AG04450 (cell line): ENCODE data around the gene ASF1A. TPM values are rescaled to one million over a fixed set of nuclear protein-coding genes. Genes with fewer than 3 reads are reported as not detected.
A peak's percentile ranks its signal among the peaks of the same experiment; 100 is the strongest.

Source experiments
- CTCF ChIA-PET: fragments of 300-600, 350-600 bp; formaldehyde crosslinking; extraction: SDS; loops from one replicate; lab custom pipeline; 2022; ENCODE audit warnings: antibody characterized with exemption, inconsistent platforms; lab: Charles Lee
- POLR2A ChIA-PET: fragments of 350-600 bp; formaldehyde crosslinking; extraction: SDS; loops from one replicate; lab custom pipeline; 2021; ENCODE audit warnings: antibody characterized with exemption, inconsistent platforms; lab: Yijun Ruan, JAX
- DNase-seq: peaks from one replicate; pipeline ENCODE4 v3.0.0-alpha.2; 2011; ENCODE audit warnings: low read depth, low spot score
- H3K27ac ChIP-seq: one replicate; pipeline ENCODE4 v1.5.1; 2012; ENCODE audit warnings: low read depth, low read length, control low read depth
- H3K27me3 ChIP-seq: one replicate; pipeline ENCODE4 v1.6.0; 2012; ENCODE audit warnings: low read length; ENCODE audit not compliant: control insufficient read depth, insufficient read depth
- H3K4me3 ChIP-seq: 2 replicates; pipeline ENCODE4 v1.5.1; 2011; ENCODE audit warnings: mild to moderate bottlenecking, low read depth, low read length, control low read depth
- H3K9me3 ChIP-seq: 2 replicates; pipeline ENCODE4 v1.5.1; 2012; ENCODE audit warnings: low read length; ENCODE audit not compliant: control insufficient read depth, insufficient read depth
- polyA minus RNA-seq: library from RNA; depleted of rRNA, polyadenylated mRNA; stranded (reverse); fragments of >200 nt; gene quantifications from 2 replicates; pipeline ENCODE4 v1.2.3, GENCODE V29; 2011; rRNA and poly(A)+ RNA removed
- polyA plus RNA-seq: library from polyadenylated mRNA; depleted of rRNA; stranded (reverse); fragments of >200 nt; gene quantifications from 2 replicates; pipeline ENCODE4 v1.2.3, GENCODE V29; 2011; rRNA removed
- TF ChIP-seq, protein P1 (sequence below): IDR thresholded peaks from 2 replicates; pipeline ENCODE4 v1.5.1; 2011; ENCODE audit warnings: low read depth, low read length, control low read depth, inconsistent platforms

The ASF1A gene
- 18.4 and 29.4 TPM in 2 replicates for polyA plus RNA-seq
- polyA minus RNA-seq = 7.6 and 18.4 TPM in 2 replicates

DNA sequence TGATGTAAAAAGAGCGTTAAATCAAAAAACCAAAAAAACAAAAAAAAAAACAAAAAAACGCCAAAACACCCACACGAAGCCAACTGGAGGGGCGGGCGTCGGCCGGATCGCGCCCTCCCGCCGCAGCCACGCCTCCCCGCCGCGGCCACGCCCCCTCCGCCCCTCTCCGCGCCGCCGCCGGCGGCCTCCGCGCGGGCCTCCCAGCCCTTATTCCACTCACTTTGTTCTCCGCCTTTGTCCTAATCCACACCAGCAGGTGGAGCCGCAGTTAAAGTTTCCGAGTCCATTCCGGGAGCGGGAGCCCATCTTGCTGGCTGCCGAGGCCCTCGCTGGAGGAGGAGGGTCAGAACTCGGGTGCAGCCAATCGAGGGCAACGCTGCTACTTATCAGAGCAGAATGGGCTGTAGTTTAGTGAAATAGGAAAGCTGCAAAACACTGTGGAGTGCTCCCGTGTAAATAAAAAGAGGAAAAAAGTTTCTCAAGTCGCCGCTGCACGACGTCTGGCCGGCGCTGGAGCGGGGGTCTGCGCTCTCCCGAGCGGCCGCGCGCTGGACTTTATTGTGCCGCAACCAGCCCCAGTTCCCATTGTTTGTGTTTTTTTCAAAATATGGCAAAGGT is at the start of gene ASF1A:
ASF1A (plus strand) TSS at position 346 of the 618 bp plus-strand sequence; CDS start at position 608, 262 bp downstream.
- peak; percentile 96 for DNase-seq
- ChIA-PET POLR2A (interaction anchor here (1.8 kb wide), 1 partner anchor 18 kb away, joined by 7 read pairs; no protein-coding TSS in a partner anchor), CTCF (interaction anchor here (0.6 to 1.5 kb wide), 10 partner anchors 10 to 610 kb away, joined by 3 to 8 read pairs (median 3); no protein-coding TSS in a partner anchor)
- peak within 1 kb of the TSS; percentile 85 for H3K4me3 ChIP-seq
- H3K27ac ChIP-seq = peak within 1 kb of the TSS; percentile 85
- peaks cover 3% of the 10 kb centered on the region; the same call in 1 of the 2 replicates for H3K9me3 ChIP-seq
- no peaks in the 10 kb centered on the region for H3K27me3 ChIP-seq
- TF ChIP-seq, protein P1, sequence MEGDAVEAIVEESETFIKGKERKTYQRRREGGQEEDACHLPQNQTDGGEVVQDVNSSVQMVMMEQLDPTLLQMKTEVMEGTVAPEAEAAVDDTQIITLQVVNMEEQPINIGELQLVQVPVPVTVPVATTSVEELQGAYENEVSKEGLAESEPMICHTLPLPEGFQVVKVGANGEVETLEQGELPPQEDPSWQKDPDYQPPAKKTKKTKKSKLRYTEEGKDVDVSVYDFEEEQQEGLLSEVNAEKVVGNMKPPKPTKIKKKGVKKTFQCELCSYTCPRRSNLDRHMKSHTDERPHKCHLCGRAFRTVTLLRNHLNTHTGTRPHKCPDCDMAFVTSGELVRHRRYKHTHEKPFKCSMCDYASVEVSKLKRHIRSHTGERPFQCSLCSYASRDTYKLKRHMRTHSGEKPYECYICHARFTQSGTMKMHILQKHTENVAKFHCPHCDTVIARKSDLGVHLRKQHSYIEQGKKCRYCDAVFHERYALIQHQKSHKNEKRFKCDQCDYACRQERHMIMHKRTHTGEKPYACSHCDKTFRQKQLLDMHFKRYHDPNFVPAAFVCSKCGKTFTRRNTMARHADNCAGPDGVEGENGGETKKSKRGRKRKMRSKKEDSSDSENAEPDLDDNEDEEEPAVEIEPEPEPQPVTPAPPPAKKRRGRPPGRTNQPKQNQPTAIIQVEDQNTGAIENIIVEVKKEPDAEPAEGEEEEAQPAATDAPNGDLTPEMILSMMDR = peak; percentile 65

DNA sequence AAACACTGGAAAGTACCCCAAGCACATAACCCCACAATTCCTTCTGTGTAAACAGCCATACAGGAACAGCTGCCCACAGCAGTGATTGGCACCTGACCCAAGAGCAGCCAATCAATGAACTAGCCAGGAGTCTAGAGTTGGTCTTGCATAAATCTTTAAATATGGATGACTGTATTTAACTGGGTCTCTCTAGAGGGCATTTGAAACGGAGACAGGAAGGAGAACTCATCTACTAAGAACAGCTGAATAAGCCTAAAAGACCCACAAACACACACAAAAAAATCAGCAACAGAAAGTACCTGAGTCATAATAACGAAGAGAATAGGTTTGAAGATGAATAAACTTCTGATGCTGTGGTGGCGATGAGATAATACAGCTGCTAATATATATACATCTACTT is 49.0 kb upstream of the ASF1A start:
- TF ChIP-seq, protein P1 = no peak
- no peaks in the 10 kb centered on the region for H3K27me3 ChIP-seq
- H3K4me3 ChIP-seq = no peak overlapping the region
- ChIA-PET CTCF (interaction anchor here (1.0 to 2.4 kb wide), 3 partner anchors 12 to 562 kb away, joined by 3 to 7 read pairs (median 4); no protein-coding TSS in a partner anchor), POLR2A (no interaction called here)
- H3K27ac ChIP-seq = no peak overlapping the region
- no peak for DNase-seq
- H3K9me3 ChIP-seq = no peaks in the 10 kb centered on the region

DNA sequence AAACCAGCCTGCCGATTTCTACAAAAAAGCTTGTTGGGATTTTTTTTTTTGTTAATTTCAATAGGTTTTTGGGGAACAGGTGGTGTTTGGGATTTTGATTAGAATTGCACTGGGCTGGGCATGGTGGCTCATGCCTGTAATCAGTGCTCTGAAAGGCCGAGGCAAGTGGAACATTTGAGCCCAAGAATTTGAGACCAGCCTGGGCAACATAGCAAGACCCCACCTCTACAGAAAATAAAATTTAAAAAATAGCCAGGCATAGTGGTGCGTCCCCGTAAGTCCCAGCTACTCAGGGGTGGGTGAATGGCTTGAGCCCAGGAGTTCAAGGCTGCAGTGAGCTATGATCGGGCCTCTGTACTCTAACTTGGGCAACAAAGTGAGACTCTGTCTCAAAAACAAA is 40.5 kb upstream of the ASF1A start:
- Histone ChIP-seq H3K9me3 (no peaks in the 10 kb centered on the region), H3K4me3 (no peak overlapping the region), H3K27me3 (no peaks in the 10 kb centered on the region), H3K27ac (no peak overlapping the region)
- ChIA-PET CTCF (no interaction called here), POLR2A (no interaction called here)
- no peak for DNase-seq
- TF ChIP-seq, protein P1 = no peak

DNA sequence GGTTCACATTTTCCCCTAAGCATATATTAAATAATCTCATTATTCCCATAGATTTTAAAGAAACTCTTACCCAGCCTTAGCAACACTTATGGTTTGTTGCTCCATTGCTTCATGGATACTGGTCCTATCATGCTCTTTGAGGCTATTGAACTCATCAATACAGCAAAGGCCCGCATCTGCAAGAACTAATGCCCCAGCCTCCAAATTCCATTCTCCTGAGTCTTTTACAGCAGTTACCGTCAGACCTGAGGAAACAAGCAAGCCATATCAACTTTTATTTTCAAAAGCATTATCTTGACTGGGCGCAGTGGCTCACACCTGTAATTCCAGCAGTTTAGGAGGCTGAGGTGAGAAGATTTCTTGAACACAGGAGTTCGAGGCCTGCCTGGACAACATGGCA is 37.7 kb upstream of the ASF1A start:
- no peak overlapping the region for H3K27ac ChIP-seq
- H3K4me3 ChIP-seq = no peak overlapping the region
- TF ChIP-seq, protein P1 = no peak
- ChIA-PET POLR2A (no interaction called here), CTCF (interaction anchor here (0.7 to 1.8 kb wide), 2 partner anchors 11 to 56 kb away, joined by 3 to 4 read pairs; no protein-coding TSS in a partner anchor)
- H3K27me3 ChIP-seq = no peaks in the 10 kb centered on the region
- no peak for DNase-seq
- no peaks in the 10 kb centered on the region for H3K9me3 ChIP-seq

DNA sequence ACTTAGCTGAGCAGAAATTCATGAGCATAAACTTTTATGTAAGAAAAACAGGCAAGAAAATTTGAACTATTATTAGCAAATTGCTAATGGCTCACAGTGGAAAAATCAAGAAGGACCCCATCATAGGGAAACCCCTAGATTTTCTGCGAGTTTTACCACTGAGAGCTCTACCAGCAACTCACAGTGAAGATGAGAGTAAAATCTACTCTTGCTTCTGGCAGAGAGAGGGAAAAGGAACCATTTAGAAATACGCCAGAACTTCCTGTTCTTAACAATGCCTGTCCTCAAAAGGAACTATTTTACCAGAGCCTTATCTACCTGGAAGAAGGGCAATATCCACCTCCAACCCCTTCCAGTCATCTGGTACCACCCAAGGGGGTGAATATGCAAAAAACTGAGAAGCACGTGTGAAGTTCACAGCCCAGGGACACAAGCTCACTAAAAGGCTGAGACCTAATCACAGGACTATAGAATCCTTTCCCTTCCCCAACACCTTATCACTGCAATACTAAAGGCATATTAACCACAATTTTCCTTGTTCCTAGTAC is 34.4 kb upstream of the ASF1A start:
- TF ChIP-seq, protein P1 = no peak
- peaks cover 6% of the 10 kb centered on the region; the same call in 1 of the 2 replicates for H3K9me3 ChIP-seq
- H3K27me3 ChIP-seq = no peaks in the 10 kb centered on the region
- no peak for DNase-seq
- POLR2A ChIA-PET = no interaction called here
- CTCF ChIA-PET = no interaction called here
- no peak overlapping the region for H3K4me3 ChIP-seq
- no peak overlapping the region for H3K27ac ChIP-seq
